HG02763 (cell line): ENCODE results near the gene SRSF3.
"Not testable (repeated sequence)": the region's sequence is repeated elsewhere in the genome, so short reads cannot be mapped to it uniquely, and the experiment has no call there.

Experiments
- ATAC-seq: cut with Tn5 transposase; IDR thresholded peaks from one replicate; pipeline ENCODE4 v1.9.1; 2021; ENCODE audit warnings: mild to moderate bottlenecking, moderate library complexity; ENCODE audit not compliant: unreplicated experiment

The SRSF3 gene

DNA sequence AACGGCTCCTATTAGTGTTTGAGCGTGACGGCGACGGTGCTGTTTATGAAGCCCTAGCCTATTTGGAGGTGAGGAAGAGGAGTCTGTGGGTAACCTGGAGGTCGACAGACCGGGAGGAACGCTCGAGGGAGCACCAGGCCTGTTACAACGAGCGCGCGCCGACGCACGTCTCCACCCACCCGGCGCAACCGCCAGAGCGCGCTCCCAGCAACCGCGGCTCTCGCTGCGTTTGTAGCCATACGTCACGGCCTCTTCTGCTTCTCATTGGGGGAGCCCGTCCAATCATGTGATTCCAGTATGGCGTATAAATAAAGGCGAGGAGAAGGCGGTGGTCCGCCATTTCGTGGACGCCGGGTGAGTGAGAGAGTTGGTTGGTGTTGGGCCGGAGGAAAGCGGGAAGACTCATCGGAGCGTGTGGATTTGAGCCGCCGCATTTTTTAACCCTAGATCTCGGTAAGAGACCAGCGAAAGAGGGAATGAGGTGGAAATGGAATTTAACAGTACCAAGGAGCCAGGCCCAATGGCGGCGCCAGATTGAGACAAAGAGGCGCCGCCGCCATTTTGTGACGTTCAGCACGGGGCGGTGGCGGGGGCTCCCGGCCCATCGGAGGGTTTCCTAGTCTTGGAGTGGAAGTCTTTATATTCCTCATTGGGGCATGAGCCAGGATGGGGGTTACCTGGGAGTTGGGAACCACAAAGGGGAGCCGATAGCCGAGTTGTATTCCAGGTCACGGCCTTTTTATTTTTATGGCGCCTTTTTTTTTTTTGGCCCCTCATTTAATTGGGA lies at the start of gene SRSF3:
SRSF3 (plus strand) TSS at position 334 of the 787 bp plus-strand sequence. CDS start 2,401 bp downstream, outside the sequence.
- peak; percentile 84 for ATAC-seq

DNA sequence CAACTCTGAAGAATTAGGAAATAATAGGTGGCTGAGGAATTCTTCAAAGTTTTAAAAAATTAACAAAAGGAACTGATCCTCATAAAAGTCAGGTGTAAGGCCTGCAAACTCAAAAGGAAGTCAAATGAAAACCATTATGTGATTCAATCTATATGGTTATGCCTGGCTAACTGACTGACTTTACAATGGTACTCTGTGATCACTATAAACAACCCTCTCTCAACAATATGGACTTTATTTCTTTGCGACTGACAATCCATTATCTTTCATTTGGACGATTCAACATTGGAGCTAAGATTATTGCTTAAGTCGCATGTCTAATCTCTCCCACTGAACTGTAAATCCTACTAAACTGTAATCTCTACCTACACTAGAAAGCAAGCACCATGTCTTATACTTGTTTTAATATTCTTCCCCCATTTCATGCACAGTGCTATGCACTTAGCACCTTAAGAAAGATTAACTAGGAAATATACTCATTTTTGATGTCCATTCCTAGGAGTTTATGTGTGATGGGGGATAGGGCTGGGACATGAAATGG lies 48.3 kb upstream of the SRSF3 start:
- no peak for ATAC-seq

DNA sequence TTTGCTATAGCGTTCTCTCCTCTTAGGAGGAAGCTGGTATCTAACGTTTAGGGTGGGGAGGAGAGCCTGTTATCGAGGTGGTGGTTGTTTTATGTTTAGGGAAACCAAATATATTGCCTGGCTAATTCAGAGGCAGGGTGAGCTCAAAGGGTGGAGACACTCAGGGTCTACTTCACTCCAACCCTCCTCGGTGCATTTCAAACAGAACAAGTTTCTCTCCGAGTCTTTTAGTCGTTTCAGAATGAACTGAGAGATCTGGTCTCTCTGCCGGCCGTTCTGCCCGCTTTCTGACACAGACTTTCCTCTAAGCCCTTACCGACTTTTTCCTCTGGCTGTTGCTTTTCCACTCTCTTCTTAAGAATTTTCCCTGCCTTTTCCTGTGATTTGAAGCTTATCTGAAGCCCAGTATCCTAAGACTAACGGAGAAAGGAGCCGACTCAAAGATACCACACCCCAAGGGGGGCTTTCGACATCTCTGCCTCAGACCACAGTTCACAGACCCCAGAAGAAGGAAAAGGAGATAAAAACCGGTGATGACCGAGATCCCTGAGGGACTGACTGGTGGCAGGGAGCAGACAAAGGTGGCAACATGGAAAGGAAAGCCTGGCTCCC lies 47.7 kb upstream of the SRSF3 start:
- ATAC-seq: no peak

- peak; percentile 77 for ATAC-seq
Observed at GRCh38 chr6:36546920-36547645, 47.1 kb upstream of the SRSF3 start, which contains the start of gene STK38. Gene STK38 (minus strand): TSS chr6:36547479. CDS start chr6:36540202, 7,277 bp downstream.

- ATAC-seq: no peak
Observed at GRCh38 chr6:36547646-36548400, 46.3 kb upstream of the SRSF3 start.

DNA sequence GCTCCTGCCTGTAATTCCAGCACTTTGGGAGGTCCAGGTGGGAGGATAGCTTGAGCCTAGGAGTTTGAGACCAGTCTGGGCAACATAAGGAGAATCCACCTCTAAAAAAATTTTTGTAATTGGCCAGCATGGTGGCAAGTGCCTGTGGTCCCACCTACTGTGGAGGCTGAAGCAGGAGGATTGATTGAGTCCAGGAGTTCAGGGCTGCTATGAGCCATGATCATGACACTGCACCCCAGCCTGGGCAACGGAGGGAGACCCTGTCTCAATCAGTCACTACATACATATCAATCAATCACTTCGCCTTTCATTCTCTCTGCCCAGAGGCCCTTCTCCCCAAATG lies 45.8 kb upstream of the SRSF3 start:
- no peak for ATAC-seq

GRCh38 chr6:36550473-36551000 lies 43.6 kb upstream of the SRSF3 start:
- ATAC-seq: no peak

DNA sequence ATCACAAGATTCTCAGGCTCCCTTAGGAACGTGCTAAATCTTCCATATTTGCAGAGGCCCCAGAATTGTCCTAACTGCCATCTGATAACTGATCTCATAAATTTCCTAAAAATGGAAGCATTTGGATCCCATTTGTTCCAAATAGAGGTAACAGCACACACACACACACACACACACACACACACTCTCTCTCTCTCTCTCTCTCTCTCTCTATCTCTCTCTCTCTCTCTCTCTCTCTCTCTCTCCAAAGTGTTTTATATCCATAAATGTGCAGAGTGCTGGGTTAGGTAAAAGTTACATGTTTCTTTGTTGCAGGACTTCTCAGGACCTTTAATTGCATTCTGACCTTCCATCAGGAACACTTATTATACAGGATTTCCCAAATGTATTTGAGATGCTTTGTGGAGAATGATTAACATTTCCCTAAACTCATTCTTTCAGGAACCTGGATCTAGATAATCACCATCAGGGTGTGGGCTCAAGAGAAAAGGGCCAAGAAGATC lies 38.4 kb upstream of the SRSF3 start:
- ATAC-seq: no peak

- no peak for ATAC-seq
Observed at GRCh38 chr6:36556281-36556680, 37.9 kb upstream of the SRSF3 start.

DNA sequence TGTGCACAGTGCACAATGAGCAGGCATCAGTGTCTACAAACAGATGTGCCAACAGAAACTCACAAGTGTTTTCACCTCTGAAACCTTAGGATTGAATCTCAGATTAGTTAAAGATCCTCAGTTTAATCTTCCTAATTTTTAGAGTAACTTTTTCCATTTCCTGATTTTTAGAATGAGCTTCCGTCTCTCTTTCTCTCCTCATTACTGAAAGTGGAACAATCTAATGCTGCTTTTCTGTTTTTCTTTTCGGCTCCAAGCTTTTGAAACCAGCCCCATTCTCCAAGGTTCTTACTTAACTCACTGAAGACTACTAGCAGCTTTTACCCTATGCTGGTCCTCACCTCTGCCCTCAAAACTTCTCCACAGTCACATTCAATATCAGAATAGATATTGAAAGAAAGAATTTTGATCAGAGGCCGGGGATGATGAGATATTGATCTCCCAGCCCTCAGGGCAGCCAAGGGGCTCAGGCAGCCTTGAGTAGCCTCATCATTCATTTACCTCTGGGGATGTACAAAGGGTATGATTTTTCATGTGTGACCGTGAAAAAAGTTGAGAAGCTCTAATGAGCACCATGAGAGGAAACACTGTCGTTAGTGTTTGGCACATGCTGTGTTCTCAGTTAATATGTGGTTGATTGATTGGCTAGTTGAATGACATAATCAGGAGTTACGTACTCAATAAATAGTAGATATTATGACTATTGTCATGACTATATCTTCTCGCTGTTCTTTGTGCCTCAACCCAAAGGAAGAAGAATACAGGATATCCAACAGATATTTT lies 35.0 kb upstream of the SRSF3 start:
- ATAC-seq: no peak

GRCh38 chr6:36560822-36561221 lies 33.3 kb upstream of the SRSF3 start:
- no peak for ATAC-seq

DNA sequence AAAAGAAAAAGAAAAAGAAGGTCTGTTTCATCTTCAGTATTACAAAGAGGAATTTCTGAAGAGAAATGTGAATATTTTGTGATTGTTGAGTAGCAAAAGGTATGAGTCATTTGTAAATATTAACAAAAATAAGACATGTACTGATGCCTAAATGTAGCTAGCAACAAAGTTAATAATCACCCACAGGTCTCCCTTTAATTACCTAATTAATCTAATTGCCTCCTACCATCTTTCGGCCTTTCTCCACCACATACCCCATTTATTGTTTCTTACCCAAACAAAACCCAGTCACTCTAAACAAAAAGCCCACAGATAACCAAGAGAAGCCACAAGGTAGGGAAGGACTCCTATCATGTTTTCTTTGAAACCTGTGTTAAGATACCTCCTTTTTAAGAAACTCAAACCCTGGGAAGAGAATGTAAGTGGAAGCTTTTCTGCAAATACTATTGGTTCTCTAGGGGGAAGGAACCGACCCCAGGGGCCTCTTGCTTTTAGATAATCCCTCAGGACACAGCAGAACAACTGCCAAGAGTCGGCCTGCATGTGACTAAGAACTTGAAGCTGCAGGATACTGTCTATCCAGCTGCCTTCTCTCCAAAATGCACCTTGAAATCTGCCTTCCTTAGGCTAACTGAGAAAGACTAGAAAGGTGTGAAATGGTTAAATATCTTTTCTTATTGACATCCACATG lies 30.8 kb upstream of the SRSF3 start:
- ATAC-seq: no peak

DNA sequence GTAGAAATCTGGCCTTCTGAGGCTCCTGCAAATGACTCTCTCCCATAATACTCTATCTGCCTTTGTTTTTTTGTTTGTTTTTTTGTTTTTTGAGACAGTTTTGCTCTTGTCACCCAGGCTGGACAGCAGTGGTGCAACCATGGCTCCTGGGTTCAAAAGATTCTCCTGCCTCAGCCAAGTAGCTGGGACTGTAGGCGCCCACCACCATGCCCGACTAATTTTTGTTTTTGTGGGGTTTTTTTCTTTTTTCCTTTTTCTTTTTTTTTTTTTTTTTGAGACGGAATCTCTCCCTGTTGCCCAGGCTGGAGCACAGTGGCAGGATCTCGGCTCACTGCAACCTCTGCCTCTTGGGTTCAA lies 30.3 kb upstream of the SRSF3 start:
- ATAC-seq: no peak

GRCh38 chr6:36566418-36566905 lies 27.7 kb upstream of the SRSF3 start:
- ATAC-seq: no peak

GRCh38 chr6:36570264-36570663 lies 23.9 kb upstream of the SRSF3 start:
- ATAC-seq: no peak

DNA sequence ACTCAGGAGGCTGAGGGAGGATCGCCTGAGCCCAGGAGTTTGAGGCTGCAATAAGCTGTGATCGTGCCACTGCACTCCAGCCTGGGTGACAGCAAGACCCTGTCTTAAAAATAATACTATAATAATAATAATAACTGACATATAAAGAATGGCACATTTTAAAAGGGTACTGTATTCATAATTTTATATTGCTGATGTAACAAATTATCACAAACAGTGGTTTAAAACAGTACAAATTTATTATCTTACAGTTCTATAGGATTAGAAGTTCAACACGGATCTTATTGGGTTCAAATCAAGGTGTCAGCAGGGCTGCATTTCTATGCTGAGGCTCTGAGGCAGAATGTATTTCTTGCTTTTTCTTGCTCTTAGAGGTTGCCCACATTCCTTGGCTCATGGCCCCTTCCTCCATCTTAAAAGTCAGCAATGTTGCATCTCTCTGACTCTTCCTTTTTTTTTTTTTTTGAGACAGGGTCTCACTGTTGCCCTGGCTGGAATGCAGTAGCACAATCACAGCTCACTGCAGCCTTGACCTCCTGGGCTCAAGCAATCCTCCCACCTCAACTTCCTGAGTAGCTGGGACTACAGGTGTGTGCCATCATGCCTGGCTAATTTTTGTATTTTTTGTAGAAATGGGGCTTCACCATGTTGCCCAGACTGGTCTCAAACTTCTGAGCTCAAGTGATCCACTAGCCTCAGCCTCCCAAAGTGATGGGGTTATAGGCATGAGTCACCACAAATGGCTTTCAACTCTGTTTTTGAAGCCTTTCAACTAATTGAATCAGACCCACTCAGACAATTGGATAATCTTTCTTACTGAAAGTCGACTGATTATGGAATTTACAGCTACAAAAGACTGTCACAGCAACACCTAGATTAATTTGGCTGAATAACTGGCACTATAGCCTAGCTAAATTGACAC lies 22.8 kb upstream of the SRSF3 start:
- no peak for ATAC-seq

GRCh38 chr6:36572353-36573311 lies 21.5 kb upstream of the SRSF3 start:
- ATAC-seq: not testable (repeated sequence)
